Chondrocyte (in vitro differentiated cells): ENCODE data around the gene RASL10B. TPM values are rescaled to one million over a fixed set of nuclear protein-coding genes. Genes with fewer than 3 reads are reported as not detected.

Experiments
- DNase-seq: peaks from one replicate; pipeline ENCODE4 v3.0.0; 2021; ENCODE audit warnings: mixed read lengths, low spot score
- H3K27ac Mint-ChIP-seq: one replicate; pipeline ENCODE4 v1.8.0; 2021; ENCODE audit warnings: mild to moderate bottlenecking, moderate library complexity, mixed read lengths; ENCODE audit not compliant: unreplicated experiment
- H3K27me3 Mint-ChIP-seq: 2 replicates; pipeline ENCODE4 v1.8.0; 2021; ENCODE audit warnings: low read depth, mixed read lengths
- H3K36me3 Mint-ChIP-seq: 2 replicates; pipeline ENCODE4 v1.8.0; 2021; ENCODE audit warnings: low read depth, mixed read lengths
- H3K4me1 Mint-ChIP-seq: 2 replicates; pipeline ENCODE4 v1.8.0; 2021; ENCODE audit warnings: low read depth, mild to moderate bottlenecking, mixed read lengths
- H3K4me3 Mint-ChIP-seq: one replicate; pipeline ENCODE4 v1.8.0; 2021; ENCODE audit warnings: mild to moderate bottlenecking, moderate library complexity, mixed read lengths; ENCODE audit not compliant: unreplicated experiment
- H3K9me3 Mint-ChIP-seq: 2 replicates; pipeline ENCODE4 v1.8.0; 2021; ENCODE audit warnings: low read depth, mixed read lengths
- total RNA-seq: library from RNA; stranded (reverse); gene quantifications from 3 replicates; pipeline ENCODE4 v1.2.1, GENCODE V29; 2021
- TF ChIP-seq, protein P1 (sequence below): fragments of 200-600 bp; sonication (generic); IDR thresholded peaks from 2 replicates; pipeline ENCODE4 v1.5.0; 2021; ENCODE audit warnings: antibody characterized with exemption, mild to moderate bottlenecking, moderate library complexity

The RASL10B gene
- total RNA-seq, 1 donor from 2014 or later = 21.3 TPM

- no peak for DNase-seq
- H3K9me3 Mint-ChIP-seq = no peaks in the 10 kb centered on the region
- peaks cover 9% of the 10 kb centered on the region for H3K27me3 Mint-ChIP-seq
- TF ChIP-seq, protein P1, sequence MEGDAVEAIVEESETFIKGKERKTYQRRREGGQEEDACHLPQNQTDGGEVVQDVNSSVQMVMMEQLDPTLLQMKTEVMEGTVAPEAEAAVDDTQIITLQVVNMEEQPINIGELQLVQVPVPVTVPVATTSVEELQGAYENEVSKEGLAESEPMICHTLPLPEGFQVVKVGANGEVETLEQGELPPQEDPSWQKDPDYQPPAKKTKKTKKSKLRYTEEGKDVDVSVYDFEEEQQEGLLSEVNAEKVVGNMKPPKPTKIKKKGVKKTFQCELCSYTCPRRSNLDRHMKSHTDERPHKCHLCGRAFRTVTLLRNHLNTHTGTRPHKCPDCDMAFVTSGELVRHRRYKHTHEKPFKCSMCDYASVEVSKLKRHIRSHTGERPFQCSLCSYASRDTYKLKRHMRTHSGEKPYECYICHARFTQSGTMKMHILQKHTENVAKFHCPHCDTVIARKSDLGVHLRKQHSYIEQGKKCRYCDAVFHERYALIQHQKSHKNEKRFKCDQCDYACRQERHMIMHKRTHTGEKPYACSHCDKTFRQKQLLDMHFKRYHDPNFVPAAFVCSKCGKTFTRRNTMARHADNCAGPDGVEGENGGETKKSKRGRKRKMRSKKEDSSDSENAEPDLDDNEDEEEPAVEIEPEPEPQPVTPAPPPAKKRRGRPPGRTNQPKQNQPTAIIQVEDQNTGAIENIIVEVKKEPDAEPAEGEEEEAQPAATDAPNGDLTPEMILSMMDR = no peak
- H3K36me3 Mint-ChIP-seq = peaks cover 2% of the 10 kb centered on the region
- H3K4me3 Mint-ChIP-seq = no peak overlapping the region
- H3K4me1 Mint-ChIP-seq = peaks cover 20% of the 10 kb centered on the region
- H3K27ac Mint-ChIP-seq = no peak overlapping the region
These were observed 3.8 kb downstream of the RASL10B start for GRCh38 chr17:35735036-35735805.

DNA sequence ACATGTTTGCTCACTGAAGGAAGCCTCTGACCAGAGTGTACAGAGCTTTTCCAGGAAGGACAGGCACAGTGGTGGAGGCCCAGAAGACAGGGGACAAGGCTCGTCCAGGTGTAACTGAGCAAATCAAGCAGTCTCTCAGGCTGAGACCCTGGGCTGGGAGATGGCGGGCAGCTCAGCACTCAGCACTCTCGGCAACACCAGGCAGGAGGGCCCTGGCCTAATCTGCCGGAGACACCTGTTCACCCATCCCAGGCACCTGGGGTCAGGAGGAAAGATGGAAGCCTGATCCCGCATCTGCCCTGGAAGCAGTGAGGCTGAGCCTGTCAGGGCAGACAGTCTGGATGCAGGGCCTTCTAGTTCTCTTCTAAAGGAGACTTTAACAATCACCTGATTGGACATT is 4.8 kb downstream of the RASL10B start:
- no peak for DNase-seq
- Mint-ChIP-seq H3K27ac (no peak overlapping the region), H3K9me3 (no peaks in the 10 kb centered on the region), H3K4me3 (no peak overlapping the region), H3K36me3 (peaks cover 2% of the 10 kb centered on the region), H3K4me1 (peaks cover 14% of the 10 kb centered on the region), H3K27me3 (peaks cover 14% of the 10 kb centered on the region)
- TF ChIP-seq, protein P1 = no peak

- Mint-ChIP-seq H3K36me3 (peaks cover 2% of the 10 kb centered on the region), H3K27ac (no peak overlapping the region), H3K9me3 (no peaks in the 10 kb centered on the region), H3K4me1 (peaks cover 6% of the 10 kb centered on the region), H3K4me3 (no peak overlapping the region), H3K27me3 (peaks cover 26% of the 10 kb centered on the region)
- no peak for DNase-seq
- TF ChIP-seq, protein P1 = no peak
These were observed 7.2 kb downstream of the RASL10B start for GRCh38 chr17:35738519-35739133.

DNA sequence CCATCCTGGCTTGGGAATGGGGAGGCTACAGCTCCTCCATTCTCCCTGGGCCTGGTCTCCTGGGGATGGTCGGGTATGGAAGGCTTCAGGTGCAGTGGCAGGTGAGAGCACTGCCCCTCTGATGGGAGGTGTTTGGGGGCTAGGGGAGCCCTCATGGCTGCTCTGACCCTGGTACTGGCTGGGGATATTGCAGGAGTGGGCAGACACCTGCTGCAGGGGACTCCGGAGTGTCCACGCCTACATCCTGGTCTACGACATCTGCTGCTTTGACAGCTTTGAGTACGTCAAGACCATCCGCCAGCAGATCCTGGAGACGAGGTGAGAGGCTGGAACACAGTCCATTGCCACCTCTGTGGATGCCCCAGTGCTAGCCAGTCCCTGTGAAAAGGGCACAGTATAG is 8.8 kb downstream of the RASL10B start:
- H3K4me1 Mint-ChIP-seq = peaks cover 6% of the 10 kb centered on the region
- peaks cover 2% of the 10 kb centered on the region for H3K36me3 Mint-ChIP-seq

More for the DNA sequence above, 8.8 kb downstream of the RASL10B start:
- DNase-seq = no peak
- H3K9me3 Mint-ChIP-seq = no peaks in the 10 kb centered on the region
- no peak overlapping the region for H3K4me3 Mint-ChIP-seq
- TF ChIP-seq, protein P1 = no peak
- no peak overlapping the region for H3K27ac Mint-ChIP-seq
- H3K27me3 Mint-ChIP-seq = peaks cover 27% of the 10 kb centered on the region
